Activated naive CD8-positive, alpha-beta T cell treated with anti-CD3 and anti-CD28 coated beads, Interleukin-2, amount 50 U/mL, for 16 hours (primary cell): ENCODE data around the gene RORB.

Experiments
- DNase-seq: peaks from one replicate; pipeline ENCODE4 v3.0.0-alpha.2; 2020; ENCODE audit warnings: low read depth, low spot score

Gene RORB

DNA sequence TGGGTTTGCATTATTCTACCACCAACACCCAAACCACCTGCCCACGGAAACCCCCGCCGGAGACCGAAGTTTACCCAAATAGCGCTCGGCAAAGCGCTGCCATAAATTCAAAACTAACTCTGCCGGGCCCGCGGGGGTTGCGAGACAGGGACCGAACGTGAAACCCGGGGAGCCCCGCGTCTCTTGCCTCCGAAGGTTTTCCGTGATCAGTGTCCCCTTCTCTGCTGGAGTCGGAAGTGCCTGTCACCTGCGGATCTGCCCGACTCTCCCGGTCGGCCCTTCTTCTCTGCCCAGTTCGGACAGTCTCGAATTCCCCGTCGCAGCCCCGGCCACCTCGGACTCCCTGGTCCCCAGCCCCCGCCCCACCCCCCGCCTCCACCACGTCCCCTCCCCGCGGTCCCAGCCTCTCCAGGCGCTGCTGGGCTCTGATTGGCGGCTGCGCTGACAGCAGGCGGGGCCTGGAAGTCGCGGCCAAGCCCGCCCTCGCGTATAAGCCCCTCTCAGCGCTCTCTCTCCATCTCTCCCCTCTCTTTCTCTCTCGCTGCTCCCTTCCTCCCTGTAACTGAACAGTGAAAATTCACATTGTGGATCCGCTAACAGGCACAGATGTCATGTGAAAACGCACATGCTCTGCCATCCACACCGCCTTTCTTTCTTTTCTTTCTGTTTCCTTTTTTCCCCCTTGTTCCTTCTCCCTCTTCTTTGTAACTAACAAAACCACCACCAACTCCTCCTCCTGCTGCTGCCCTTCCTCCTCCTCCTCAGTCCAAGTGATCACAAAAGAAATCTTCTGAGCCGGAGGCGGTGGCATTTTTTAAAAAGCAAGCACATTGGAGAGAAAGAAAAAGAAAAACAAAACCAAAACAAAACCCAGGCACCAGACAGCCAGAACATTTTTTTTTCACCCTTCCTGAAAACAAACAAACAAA, at the start of gene RORB:
Gene RORB (plus strand): TSS at position 517 of the 929 bp plus-strand sequence. CDS start 642 bp downstream, outside the sequence.
- no peak for DNase-seq

GRCh38 chr9:74447451-74448193, 49.5 kb upstream of the RORB start:
- no peak for DNase-seq

- no peak for DNase-seq
These were observed 48.1 kb upstream of the RORB start for GRCh38 chr9:74449060-74449459.

DNA sequence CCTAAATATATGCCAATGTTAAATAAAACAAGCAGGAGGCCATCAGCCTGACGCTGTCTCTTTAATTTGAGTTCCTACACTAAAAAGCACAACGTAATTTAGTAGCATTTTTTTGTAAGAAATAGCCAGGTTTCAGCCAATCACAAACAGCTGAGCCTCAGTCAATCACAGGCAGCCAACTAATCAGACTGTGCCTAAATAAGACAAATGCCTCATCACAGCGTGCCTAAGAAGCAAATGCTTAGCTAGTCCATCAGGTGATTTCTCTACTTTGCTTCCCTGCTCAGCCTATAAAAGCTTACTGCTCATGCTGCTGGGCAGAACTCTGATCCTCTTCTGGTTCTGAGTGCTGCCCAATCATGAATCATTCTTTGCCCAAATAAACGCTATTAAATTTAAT, 38.3 kb upstream of the RORB start:
- DNase-seq = no peak

DNA sequence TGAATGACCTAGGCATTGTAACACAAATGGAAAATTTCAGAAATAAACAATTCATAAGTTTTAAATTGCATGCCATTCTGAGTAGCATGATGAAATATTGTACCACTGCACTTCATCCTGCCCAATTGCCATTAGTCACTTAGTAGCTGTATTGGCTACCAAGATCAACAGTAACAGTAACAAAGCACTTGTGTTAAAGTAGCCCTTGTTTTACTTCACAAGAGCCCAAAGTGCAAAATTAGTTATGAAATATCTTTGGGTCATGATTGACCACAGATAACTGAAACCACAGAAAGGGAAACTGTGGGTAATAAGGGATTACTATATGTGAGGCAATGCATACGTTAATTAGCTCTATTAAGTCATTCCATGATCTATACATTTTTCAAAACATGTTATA, 33.3 kb upstream of the RORB start:
- DNase-seq = no peak

DNA sequence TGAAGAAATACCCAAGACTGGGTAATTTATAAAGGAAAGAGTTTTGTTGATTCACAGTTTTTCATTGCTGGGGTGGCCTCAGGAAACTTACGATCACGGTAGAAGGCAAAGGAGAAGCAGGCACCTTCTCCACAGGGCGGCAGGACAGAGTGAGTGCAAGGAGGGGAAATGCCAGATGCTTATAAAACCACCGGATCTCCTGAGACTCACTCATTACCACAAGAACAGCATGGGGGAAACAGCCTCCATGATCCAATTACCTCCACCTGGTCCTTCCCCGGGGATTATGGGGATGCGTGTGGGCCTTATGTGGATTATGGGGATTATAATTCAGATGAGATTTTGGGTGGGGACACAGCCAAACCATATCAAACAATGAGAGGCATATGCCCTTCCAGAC, 18.5 kb upstream of the RORB start:
- DNase-seq = no peak

DNA sequence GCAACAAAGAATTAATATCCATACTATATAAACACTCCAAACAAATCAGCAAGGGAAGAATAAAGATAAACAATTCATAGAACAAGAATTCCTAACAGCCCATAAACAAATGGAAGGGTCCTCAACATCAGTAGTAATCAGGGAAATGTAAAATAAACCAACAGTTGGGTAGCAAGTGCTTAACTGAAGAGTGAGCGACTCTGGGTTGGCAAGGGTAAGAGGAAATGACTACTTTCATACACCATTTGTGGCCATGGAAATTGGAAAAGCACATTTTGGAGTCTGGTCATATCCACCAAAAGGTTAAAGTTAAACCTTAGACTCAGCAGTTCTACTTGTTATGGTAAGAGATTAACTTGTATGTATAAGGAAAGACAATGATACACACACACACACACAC, 17.4 kb upstream of the RORB start:
- no peak for DNase-seq

GRCh38 chr9:74487395-74487794, 9.7 kb upstream of the RORB start:
- DNase-seq = no peak

DNA sequence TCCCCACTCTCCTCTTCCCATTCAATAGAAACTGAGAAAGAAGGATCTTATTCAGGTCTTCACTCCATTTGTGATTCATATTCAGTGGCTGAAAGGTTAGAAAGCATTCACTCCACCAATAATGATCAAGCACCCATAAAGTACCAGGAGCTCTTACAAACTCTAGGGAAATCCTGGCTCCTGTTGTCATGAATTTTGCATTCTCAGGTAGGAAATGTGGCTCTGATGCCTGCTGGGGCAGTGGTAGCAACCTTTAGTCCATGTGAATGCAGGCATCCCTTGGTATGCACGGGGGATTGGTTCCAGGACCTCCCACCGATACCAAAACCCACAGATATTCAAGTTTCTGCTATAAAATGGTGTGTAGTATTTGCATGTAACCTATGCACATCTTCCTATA, 3.6 kb upstream of the RORB start:
- DNase-seq = no peak

GRCh38 chr9:74494490-74494889, 2.6 kb upstream of the RORB start:
- DNase-seq = no peak

DNA sequence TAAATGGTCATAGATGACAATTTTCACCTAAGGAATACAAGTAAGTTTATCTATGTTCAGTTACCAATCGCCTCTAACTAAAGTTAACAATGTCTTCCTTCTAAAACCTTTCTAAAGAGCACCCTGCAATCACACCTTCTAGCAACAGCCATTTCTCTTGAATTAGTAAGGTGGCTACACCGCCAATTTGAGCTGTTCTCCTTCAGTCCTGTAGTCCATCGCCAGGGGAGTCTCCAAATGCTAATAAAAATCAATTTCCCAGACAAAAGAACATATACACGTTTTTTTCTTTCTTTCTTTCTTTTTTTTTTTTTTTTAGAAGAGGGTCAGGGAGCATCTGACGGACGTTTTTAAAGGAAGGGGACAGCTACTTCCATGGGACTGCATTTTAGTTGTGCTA, 729 bp upstream of the RORB start:
- DNase-seq = no peak

- no peak for DNase-seq
These were observed 849 bp downstream of the RORB start for GRCh38 chr9:74497748-74498620.

DNA sequence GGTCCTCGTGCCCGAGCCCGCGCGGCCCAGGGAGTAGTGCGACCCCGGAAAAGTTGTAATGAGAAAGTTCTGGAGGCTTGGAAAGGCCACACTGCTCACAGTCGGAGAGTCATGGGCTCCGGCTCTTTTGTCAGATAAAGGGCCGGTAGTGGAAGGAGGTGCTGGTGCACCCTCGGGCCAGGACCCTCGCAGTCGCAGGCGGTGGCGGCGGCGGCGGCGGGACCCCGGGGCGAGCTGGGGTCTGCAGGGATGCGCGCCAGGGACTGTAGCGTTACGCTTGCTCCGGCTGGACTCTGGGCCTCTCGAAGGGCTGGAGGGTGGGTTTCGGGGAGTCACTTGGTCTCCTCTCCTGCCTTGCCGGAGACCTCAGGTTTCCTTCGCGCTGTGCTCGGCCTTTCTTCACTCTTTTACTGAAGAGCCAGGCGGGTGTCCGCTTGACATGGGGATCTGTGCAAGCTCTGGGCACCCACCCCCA, 1.5 kb downstream of the RORB start:
- DNase-seq = no peak

- no peak for DNase-seq
These were observed 2.0 kb downstream of the RORB start for GRCh38 chr9:74499111-74499601.

GRCh38 chr9:74499770-74500583, 2.8 kb downstream of the RORB start:
- DNase-seq = no peak

- DNase-seq = no peak
These were observed 3.4 kb downstream of the RORB start for GRCh38 chr9:74500584-74500924.

- DNase-seq = no peak
These were observed 4.4 kb downstream of the RORB start for GRCh38 chr9:74501570-74501969.

GRCh38 chr9:74503219-74503618, 6.1 kb downstream of the RORB start:
- DNase-seq = no peak

DNA sequence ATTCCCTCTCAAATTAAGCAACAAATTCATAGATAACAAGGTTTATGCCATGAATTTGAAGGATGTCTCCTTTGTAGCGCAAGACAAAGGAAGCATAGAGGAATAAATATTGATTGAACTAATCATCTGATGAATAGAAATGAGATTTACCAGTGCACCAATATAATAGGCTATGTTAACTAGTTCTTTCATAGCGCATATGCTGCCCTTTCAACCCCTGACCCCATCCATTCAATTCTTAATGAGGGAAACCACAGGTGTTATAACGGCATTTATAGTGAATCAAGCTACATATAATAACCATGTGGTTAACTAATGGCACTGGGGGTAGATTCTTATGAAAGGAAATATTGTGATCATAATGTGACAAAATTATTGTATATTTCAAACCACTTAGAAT, 6.5 kb downstream of the RORB start:
- DNase-seq = no peak

DNA sequence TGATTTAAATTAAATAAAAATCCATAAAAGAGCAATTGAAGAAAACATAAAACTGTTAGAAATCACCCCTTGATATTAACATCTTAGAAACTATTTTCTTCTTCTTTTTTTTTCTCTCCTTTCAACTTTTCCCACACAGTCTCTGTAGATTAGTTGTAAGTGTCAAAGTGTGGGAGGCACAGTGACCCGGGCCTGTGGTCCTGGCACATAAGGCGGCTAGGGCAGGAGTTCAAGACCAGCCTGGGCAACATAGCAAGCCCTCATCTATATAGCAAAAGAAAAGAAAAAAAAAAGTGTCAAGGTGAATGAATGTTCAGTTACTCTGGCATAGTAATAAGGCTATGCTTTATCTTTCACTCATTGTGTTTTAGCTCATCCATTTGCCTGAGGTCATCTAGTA, 14.2 kb downstream of the RORB start:
- DNase-seq = no peak

- no peak for DNase-seq
These were observed 15.3 kb downstream of the RORB start for GRCh38 chr9:74512416-74512815.
